HEK293 (cell line): ENCODE results near the gene CNIH1.

Experiments
- CTCF ChIA-PET: fragments of 350-600 bp; formaldehyde crosslinking; extraction: SDS; loops from one replicate; lab custom pipeline; 2021; ENCODE audit warnings: antibody characterized with exemption; lab: Yijun Ruan, JAX
- POLR2A ChIA-PET: fragments of 300-600 bp; formaldehyde crosslinking; extraction: SDS; loops from one replicate; lab custom pipeline; 2020; ENCODE audit warnings: antibody characterized with exemption, inconsistent platforms; lab: Yijun Ruan, JAX
- H3K27ac ChIP-seq: fragments of 200-500 bp; sonication (Bioruptor generic); 2 replicates; pipeline ENCODE4 v1.5.1; 2014; ENCODE audit warnings: low read depth, low read length, control low read depth, inconsistent platforms; ENCODE audit errors: extremely low read depth
- H3K36me3 ChIP-seq, 2 experiments: fragments of 200-500 bp in 1 of 2; sonication (Bioruptor generic) in 1 of 2; 1 replicate in 1 of 2; 2 replicates in 1 of 2; pipeline ENCODE4 v1.5.1; 2014 to 2017; ENCODE audit warnings: inconsistent platforms in 2 of 2, low read length in 2 of 2; ENCODE audit not compliant: control insufficient read depth in 2 of 2, insufficient read depth in 1 of 2
- H3K4me1 ChIP-seq: fragments of 200-500 bp; sonication (Bioruptor generic); 2 replicates; pipeline ENCODE4 v1.5.1; 2014; ENCODE audit warnings: mild to moderate bottlenecking, low read length, inconsistent platforms; ENCODE audit not compliant: control insufficient read depth, insufficient read depth
- H3K4me3 ChIP-seq: 2 replicates; pipeline ENCODE4 v1.5.1; 2011; ENCODE audit warnings: low read depth, mild to moderate bottlenecking, control low read depth, low read length, moderate library complexity
- H3K9me3 ChIP-seq: fragments of 200-500 bp; sonication (Bioruptor generic); 2 replicates; pipeline ENCODE4 v1.5.1; 2014; ENCODE audit warnings: low read depth, low read length, inconsistent platforms; ENCODE audit not compliant: control insufficient read depth, insufficient read depth
- GLI4 ChIP-seq: fragments of 450-650 bp; formaldehyde crosslinking; IDR thresholded peaks from 2 replicates; pipeline ENCODE4 v1.5.1; 2016; ENCODE audit warnings: missing biosample characterization, missing genetic modification characterization
- GLIS1 ChIP-seq: fragments of 450-650 bp; formaldehyde crosslinking; IDR thresholded peaks from 2 replicates; pipeline ENCODE4 v1.5.1; 2016; ENCODE audit warnings: missing biosample characterization, missing genetic modification characterization
- HOXA7 ChIP-seq: sonication (generic); formaldehyde crosslinking; IDR thresholded peaks from 2 replicates; pipeline ENCODE4 v1.8.1; 2022; ENCODE audit warnings: missing genetic modification reagents, borderline replicate concordance
- IKZF3 ChIP-seq: fragments of 450-650 bp; IDR thresholded peaks from 2 replicates; pipeline ENCODE4 v1.5.0; 2018; ENCODE audit warnings: missing biosample characterization, mild to moderate bottlenecking, missing genetic modification characterization, moderate library complexity
- KLF1 ChIP-seq: fragments of 450-650 bp; formaldehyde crosslinking; IDR thresholded peaks from 2 replicates; pipeline ENCODE4 v1.5.1; 2016; ENCODE audit warnings: missing biosample characterization, missing genetic modification characterization
- KLF10 ChIP-seq: fragments of 450-650 bp; IDR thresholded peaks from 2 replicates; pipeline ENCODE4 v1.5.1; 2018; ENCODE audit warnings: missing biosample characterization, mild to moderate bottlenecking, missing genetic modification characterization
- MEIS1 ChIP-seq: sonication (generic); formaldehyde crosslinking; IDR thresholded peaks from 2 replicates; pipeline ENCODE4 v1.8.1; 2022; ENCODE audit warnings: missing genetic modification reagents, mild to moderate bottlenecking, borderline replicate concordance
- PRDM1 ChIP-seq: fragments of 450-650 bp; formaldehyde crosslinking; IDR thresholded peaks from 2 replicates; pipeline ENCODE4; 2016; ENCODE audit warnings: missing biosample characterization, missing genetic modification characterization
- SP3 ChIP-seq: fragments of 450-650 bp; formaldehyde crosslinking; IDR thresholded peaks from 2 replicates; pipeline ENCODE4 v1.5.1; 2016; ENCODE audit warnings: missing biosample characterization, missing genetic modification characterization
- WT1 ChIP-seq: fragments of 450-650 bp; formaldehyde crosslinking; IDR thresholded peaks from 2 replicates; pipeline ENCODE4 v1.5.1; 2016; ENCODE audit warnings: missing biosample characterization, missing genetic modification characterization
- ZBTB17 ChIP-seq: fragments of 450-650 bp; formaldehyde crosslinking; IDR thresholded peaks from 2 replicates; pipeline ENCODE4 v1.5.1; 2016; ENCODE audit warnings: missing biosample characterization, missing genetic modification characterization
- ZFP69B ChIP-seq: fragments of 450-650 bp; formaldehyde crosslinking; IDR thresholded peaks from 2 replicates; pipeline ENCODE4 v1.5.1; 2016; ENCODE audit warnings: missing biosample characterization, missing genetic modification characterization
- ZNF16 ChIP-seq: fragments of 450-650 bp; formaldehyde crosslinking; IDR thresholded peaks from 2 replicates; pipeline ENCODE4 v1.5.1; 2016; ENCODE audit warnings: low read depth, missing biosample characterization, missing genetic modification characterization
- ZNF174 ChIP-seq: fragments of 450-650 bp; formaldehyde crosslinking; IDR thresholded peaks from 2 replicates; pipeline ENCODE4 v1.5.0; 2017; ENCODE audit warnings: missing biosample characterization, mild to moderate bottlenecking, missing genetic modification characterization
- ZNF223 ChIP-seq: fragments of 450-650 bp; formaldehyde crosslinking; IDR thresholded peaks from 2 replicates; pipeline ENCODE4 v1.5.1; 2016; ENCODE audit warnings: missing biosample characterization, missing genetic modification characterization
- ZNF266 ChIP-seq: fragments of 450-650 bp; formaldehyde crosslinking; IDR thresholded peaks from 2 replicates; pipeline ENCODE4 v1.5.1; 2016; ENCODE audit warnings: missing biosample characterization, missing genetic modification characterization, low read depth
- ZNF335 ChIP-seq: fragments of 450-650 bp; formaldehyde crosslinking; conservative IDR thresholded peaks from 2 replicates; pipeline ENCODE4 v1.5.1; 2016; ENCODE audit warnings: missing biosample characterization, missing genetic modification characterization
- ZNF529 ChIP-seq: fragments of 450-650 bp; formaldehyde crosslinking; IDR thresholded peaks from 2 replicates; pipeline ENCODE4 v1.5.1; 2017; ENCODE audit warnings: missing genetic modification characterization, missing biosample characterization; ENCODE audit not compliant: insufficient replicate concordance
- ZNF621 ChIP-seq: fragments of 450-650 bp; formaldehyde crosslinking; IDR thresholded peaks from 2 replicates; pipeline ENCODE4 v1.5.1; 2017; ENCODE audit warnings: missing biosample characterization, missing genetic modification characterization
- ZNF645 ChIP-seq: fragments of 450-650 bp; formaldehyde crosslinking; IDR thresholded peaks from 2 replicates; pipeline ENCODE4; 2016; ENCODE audit warnings: missing biosample characterization, missing genetic modification characterization
- ZNF76 ChIP-seq: fragments of 450-650 bp; formaldehyde crosslinking; IDR thresholded peaks from 2 replicates; pipeline ENCODE4; 2016; ENCODE audit warnings: low read depth, missing biosample characterization, missing genetic modification characterization, borderline replicate concordance
- TF ChIP-seq, protein P1 (sequence below): fragments of 450-650 bp; formaldehyde crosslinking; IDR thresholded peaks from 2 replicates; pipeline ENCODE4 v1.5.1; 2016; ENCODE audit warnings: missing biosample characterization, missing genetic modification characterization
- TF ChIP-seq, protein P2 (sequence below): fragments of 450-650 bp; formaldehyde crosslinking; IDR thresholded peaks from 2 replicates; pipeline ENCODE4 v1.5.1; 2016; ENCODE audit warnings: missing biosample characterization, missing genetic modification characterization
- TF ChIP-seq, protein P3 (sequence below): fragments of 450-650 bp; formaldehyde crosslinking; IDR thresholded peaks from 2 replicates; pipeline ENCODE4 v1.5.1; 2016; ENCODE audit warnings: missing biosample characterization, missing genetic modification characterization
- TF ChIP-seq, protein P4 (sequence below): fragments of 450-650 bp; formaldehyde crosslinking; IDR thresholded peaks from 2 replicates; pipeline ENCODE4 v1.5.1; 2016; ENCODE audit warnings: missing biosample characterization, missing genetic modification characterization

The CNIH1 gene

GRCh38 chr14:54488318-54488645 lies 47.1 kb upstream of the CNIH1 start:
- no peaks in the 10 kb centered on the region for H3K9me3 ChIP-seq
- H3K36me3 ChIP-seq, result peaks cover 0 to 2% of the 10 kb centered on the region in 2 experiments; a peak in 2 of 3 replicates
- POLR2A ChIA-PET, result interaction anchor here (0.9 to 2.0 kb wide), 5 partner anchors 21 to 539 kb away, joined by 3 to 8 read pairs (median 4); partner anchors contain the start of genes CDKN3, CGRRF1, SOCS4 and WDHD1
- H3K27ac ChIP-seq, result peak overlapping the region; percentile 87
- peak overlapping the region; percentile 95 for H3K4me3 ChIP-seq
- no peak for TF ChIP-seq GLIS1 (tag by site-specific recombination)
- TF ChIP-seq, protein P1, sequence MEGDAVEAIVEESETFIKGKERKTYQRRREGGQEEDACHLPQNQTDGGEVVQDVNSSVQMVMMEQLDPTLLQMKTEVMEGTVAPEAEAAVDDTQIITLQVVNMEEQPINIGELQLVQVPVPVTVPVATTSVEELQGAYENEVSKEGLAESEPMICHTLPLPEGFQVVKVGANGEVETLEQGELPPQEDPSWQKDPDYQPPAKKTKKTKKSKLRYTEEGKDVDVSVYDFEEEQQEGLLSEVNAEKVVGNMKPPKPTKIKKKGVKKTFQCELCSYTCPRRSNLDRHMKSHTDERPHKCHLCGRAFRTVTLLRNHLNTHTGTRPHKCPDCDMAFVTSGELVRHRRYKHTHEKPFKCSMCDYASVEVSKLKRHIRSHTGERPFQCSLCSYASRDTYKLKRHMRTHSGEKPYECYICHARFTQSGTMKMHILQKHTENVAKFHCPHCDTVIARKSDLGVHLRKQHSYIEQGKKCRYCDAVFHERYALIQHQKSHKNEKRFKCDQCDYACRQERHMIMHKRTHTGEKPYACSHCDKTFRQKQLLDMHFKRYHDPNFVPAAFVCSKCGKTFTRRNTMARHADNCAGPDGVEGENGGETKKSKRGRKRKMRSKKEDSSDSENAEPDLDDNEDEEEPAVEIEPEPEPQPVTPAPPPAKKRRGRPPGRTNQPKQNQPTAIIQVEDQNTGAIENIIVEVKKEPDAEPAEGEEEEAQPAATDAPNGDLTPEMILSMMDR (tag by site-specific recombination), result 0 out of 2 replicates have a peak, but pooled peaks have one; percentile 30
- peak; percentile 84 for TF ChIP-seq ZFP69B (tag by site-specific recombination)
- TF ChIP-seq, protein P2, sequence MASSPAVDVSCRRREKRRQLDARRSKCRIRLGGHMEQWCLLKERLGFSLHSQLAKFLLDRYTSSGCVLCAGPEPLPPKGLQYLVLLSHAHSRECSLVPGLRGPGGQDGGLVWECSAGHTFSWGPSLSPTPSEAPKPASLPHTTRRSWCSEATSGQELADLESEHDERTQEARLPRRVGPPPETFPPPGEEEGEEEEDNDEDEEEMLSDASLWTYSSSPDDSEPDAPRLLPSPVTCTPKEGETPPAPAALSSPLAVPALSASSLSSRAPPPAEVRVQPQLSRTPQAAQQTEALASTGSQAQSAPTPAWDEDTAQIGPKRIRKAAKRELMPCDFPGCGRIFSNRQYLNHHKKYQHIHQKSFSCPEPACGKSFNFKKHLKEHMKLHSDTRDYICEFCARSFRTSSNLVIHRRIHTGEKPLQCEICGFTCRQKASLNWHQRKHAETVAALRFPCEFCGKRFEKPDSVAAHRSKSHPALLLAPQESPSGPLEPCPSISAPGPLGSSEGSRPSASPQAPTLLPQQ, result peak; percentile 94
- H3K4me1 ChIP-seq, result peaks cover 16% of the 10 kb centered on the region
- CTCF ChIA-PET, result interaction anchor here (0.7 to 2.1 kb wide), 8 partner anchors 11 to 315 kb away, joined by 3 to 6 read pairs (median 3); no protein-coding TSS in a partner anchor

- H3K27ac ChIP-seq, result peak overlapping the region; percentile 87
- CTCF ChIA-PET, result interaction anchor here (0.7 to 2.1 kb wide), 5 partner anchors 12 to 121 kb away, joined by 3 to 6 read pairs (median 3); no protein-coding TSS in a partner anchor
- TF ChIP-seq IKZF3 (tag by site-specific recombination) (no peak), ZNF76 (tag by site-specific recombination) (peak; percentile 44; the same call in 1 of the 2 replicates), ZBTB17 (tag by site-specific recombination) (peak; percentile 85), PRDM1 (tag by site-specific recombination) (peak; percentile 75)
- TF ChIP-seq, protein P3, sequence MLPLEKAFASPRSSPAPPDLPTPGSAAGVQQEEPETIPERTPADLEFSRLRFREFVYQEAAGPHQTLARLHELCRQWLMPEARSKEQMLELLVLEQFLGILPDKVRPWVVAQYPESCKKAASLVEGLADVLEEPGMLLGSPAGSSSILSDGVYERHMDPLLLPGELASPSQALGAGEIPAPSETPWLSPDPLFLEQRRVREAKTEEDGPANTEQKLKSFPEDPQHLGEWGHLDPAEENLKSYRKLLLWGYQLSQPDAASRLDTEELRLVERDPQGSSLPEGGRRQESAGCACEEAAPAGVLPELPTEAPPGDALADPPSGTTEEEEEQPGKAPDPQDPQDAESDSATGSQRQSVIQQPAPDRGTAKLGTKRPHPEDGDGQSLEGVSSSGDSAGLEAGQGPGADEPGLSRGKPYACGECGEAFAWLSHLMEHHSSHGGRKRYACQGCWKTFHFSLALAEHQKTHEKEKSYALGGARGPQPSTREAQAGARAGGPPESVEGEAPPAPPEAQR, result no peak
- TF ChIP-seq, all 188 proteins: peak for 3
- Histone ChIP-seq H3K4me1 (peaks cover 12% of the 10 kb centered on the region), H3K4me3 (peak overlapping the region; percentile 95), H3K9me3 (no peaks in the 10 kb centered on the region), H3K36me3 (peaks cover 3 to 7% of the 10 kb centered on the region in 2 experiments)
- POLR2A ChIA-PET, result interaction anchor here (0.6 to 2.0 kb wide), 6 partner anchors 22 to 539 kb away, joined by 3 to 8 read pairs (median 4); partner anchors contain the start of genes CDKN3, CGRRF1, SOCS4 and WDHD1
These were observed 46.6 kb upstream of the CNIH1 start for GRCh38 chr14:54487771-54488170.

DNA sequence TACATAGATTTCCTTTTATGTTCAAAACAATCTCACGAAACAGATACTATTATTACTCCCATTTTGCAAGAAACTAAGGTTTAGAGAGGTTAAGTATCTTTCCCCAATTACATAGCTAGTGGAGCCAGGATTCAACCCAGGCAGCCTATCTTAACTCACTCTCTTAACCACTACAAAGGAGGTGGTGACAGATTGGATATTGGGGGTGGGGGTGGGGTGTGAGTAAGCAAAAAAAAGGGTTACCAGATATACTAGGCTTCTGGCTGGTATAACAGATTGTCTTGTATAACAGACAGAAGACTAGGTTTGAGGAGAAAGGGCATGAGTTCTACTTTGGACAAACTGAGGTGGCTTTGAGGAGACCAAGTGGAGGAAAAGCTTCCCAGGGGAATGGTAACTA lies 45.5 kb upstream of the CNIH1 start:
- Histone ChIP-seq H3K4me1 (peaks cover 10% of the 10 kb centered on the region), H3K27ac (no peak overlapping the region), H3K4me3 (no peak overlapping the region), H3K36me3 (peaks cover 11 to 18% of the 10 kb centered on the region in 2 experiments), H3K9me3 (no peaks in the 10 kb centered on the region)
- CTCF ChIA-PET, result interaction anchor here (0.7 kb wide), 1 partner anchor 78 kb away, joined by 3 read pairs; no protein-coding TSS in a partner anchor
- POLR2A ChIA-PET, result interaction anchor here (2.0 kb wide), 1 partner anchor 23 kb away, joined by 8 read pairs; the partner anchor contains the start of gene CGRRF1
- TF ChIP-seq ZNF529 (tag by site-specific recombination), result no peak
- TF ChIP-seq IKZF3 (tag by site-specific recombination), result no peak
- TF ChIP-seq ZNF335, result no peak
- no peak for TF ChIP-seq HOXA7 (CRISPR knock-in tag)
- no peak for TF ChIP-seq KLF10 (tag by site-specific recombination)
- no peak for TF ChIP-seq ZNF621
- TF ChIP-seq SP3 (tag by site-specific recombination), result no peak
- TF ChIP-seq ZNF645 (tag by site-specific recombination), result no peak
- TF ChIP-seq KLF1 (tag by site-specific recombination), result no peak
- TF ChIP-seq ZNF223 (tag by site-specific recombination), result no peak
- no peak for TF ChIP-seq GLI4
- TF ChIP-seq MEIS1 (CRISPR knock-in tag), result no peak
- TF ChIP-seq WT1 (tag by site-specific recombination), result no peak
- no peak for TF ChIP-seq ZNF16
- no peak for TF ChIP-seq ZNF266
- TF ChIP-seq, protein P4, sequence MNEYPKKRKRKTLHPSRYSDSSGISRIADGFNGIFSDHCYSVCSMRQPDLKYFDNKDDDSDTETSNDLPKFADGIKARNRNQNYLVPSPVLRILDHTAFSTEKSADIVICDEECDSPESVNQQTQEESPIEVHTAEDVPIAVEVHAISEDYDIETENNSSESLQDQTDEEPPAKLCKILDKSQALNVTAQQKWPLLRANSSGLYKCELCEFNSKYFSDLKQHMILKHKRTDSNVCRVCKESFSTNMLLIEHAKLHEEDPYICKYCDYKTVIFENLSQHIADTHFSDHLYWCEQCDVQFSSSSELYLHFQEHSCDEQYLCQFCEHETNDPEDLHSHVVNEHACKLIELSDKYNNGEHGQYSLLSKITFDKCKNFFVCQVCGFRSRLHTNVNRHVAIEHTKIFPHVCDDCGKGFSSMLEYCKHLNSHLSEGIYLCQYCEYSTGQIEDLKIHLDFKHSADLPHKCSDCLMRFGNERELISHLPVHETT (tag by site-specific recombination), result no peak
- TF ChIP-seq ZNF174, result no peak
